NOMO-1 (cell line): ENCODE measurements around the gene GSTA5.
A peak's percentile ranks its signal among the peaks of the same experiment; 100 is the strongest.
"Not testable (repeated sequence)": the region's sequence is repeated elsewhere in the genome, so short reads cannot be mapped to it uniquely, and the experiment has no call there.

Experiments used
- DNase-seq, 2 experiments: peaks; one replicate each; lab custom pipeline; 2025; ENCODE audit not compliant: unreplicated experiment in 2 of 2; lab: John Stamatoyannopoulos, UW

GSTA5 gene

GRCh38 chr6:52840763-52841585 lies at the start of gene GSTA5:
Gene GSTA5, minus strand, starts transcription at chr6:52840813.
- DNase-seq: no peak

GRCh38 chr6:52890018-52890417 lies 49.4 kb upstream of the GSTA5 start:
- DNase-seq: no peak

- no peak for DNase-seq
Measured at GRCh38 chr6:52887910-52888524, 47.4 kb upstream of the GSTA5 start.

- peak; percentile 45 to 60 for DNase-seq
Measured at GRCh38 chr6:52881996-52882841, 41.6 kb upstream of the GSTA5 start.

- no peak for DNase-seq
Measured at GRCh38 chr6:52881662-52881995, 41.0 kb upstream of the GSTA5 start.

- no peak for DNase-seq
Measured at GRCh38 chr6:52877786-52878185, 37.2 kb upstream of the GSTA5 start.

GRCh38 chr6:52877168-52877567 lies 36.6 kb upstream of the GSTA5 start:
- DNase-seq: peak in 1 of 2 experiments; percentile 12

GRCh38 chr6:52876056-52876787 lies 35.6 kb upstream of the GSTA5 start:
- no peak for DNase-seq

- DNase-seq: no peak
Measured at GRCh38 chr6:52872031-52872430, 31.4 kb upstream of the GSTA5 start.

- no peak for DNase-seq
Measured at GRCh38 chr6:52871621-52872020, 31.0 kb upstream of the GSTA5 start.

- not testable (repeated sequence) for DNase-seq
Measured at GRCh38 chr6:52870335-52871091, 29.9 kb upstream of the GSTA5 start.

- DNase-seq: not testable (repeated sequence)
Measured at GRCh38 chr6:52868899-52869298, 28.3 kb upstream of the GSTA5 start.

GRCh38 chr6:52868240-52868639 lies 27.6 kb upstream of the GSTA5 start:
- DNase-seq: no peak

GRCh38 chr6:52861151-52861550 lies 20.5 kb upstream of the GSTA5 start:
- DNase-seq: not testable (repeated sequence)

- DNase-seq: no peak
Measured at GRCh38 chr6:52858416-52858815, 17.8 kb upstream of the GSTA5 start.

- DNase-seq: not testable (repeated sequence)
Measured at GRCh38 chr6:52856137-52856536, 15.5 kb upstream of the GSTA5 start.

- no peak for DNase-seq
Measured at GRCh38 chr6:52849137-52849536, 8.5 kb upstream of the GSTA5 start.

GRCh38 chr6:52846002-52846401 lies 5.4 kb upstream of the GSTA5 start:
- DNase-seq: no peak

GRCh38 chr6:52843605-52844004 lies 3.0 kb upstream of the GSTA5 start:
- no peak for DNase-seq
